ENCODE results near the gene ADIPOR2. TPM values are rescaled to one million over a fixed set of nuclear protein-coding genes. Genes with fewer than 3 reads are reported as not detected.

The ADIPOR2 gene
- total RNA-seq, 1 donor from 2014 or later: 22.7 TPM

GRCh38 chr12:1804545-1805332, 113.9 kb downstream of the ADIPOR2 start:
- H3K4me3 ChIP-seq (ENCODE audit: low read depth, low read length): no peak overlapping the region

GRCh38 chr12:1805441-1806081, 114.7 kb downstream of the ADIPOR2 start:
- TF ChIP-seq CTCF (IDR thresholded peaks at IDR 0.05; ENCODE audit: insufficient read depth, low read length, poor library complexity, severe bottlenecking): no peak
- no peaks in the 10 kb centered on the region for H3K27me3 ChIP-seq (ENCODE audit: control insufficient read depth, insufficient read depth, low read length)
- no peaks in the 10 kb centered on the region for H3K36me3 ChIP-seq (ENCODE audit: control insufficient read depth, insufficient read depth, low read length)
- DNase-seq (ENCODE audit: low read depth): no peak
- no peak overlapping the region for H3K4me3 ChIP-seq (ENCODE audit: low read depth, low read length)

More at GRCh38 chr12:1804545-1805332, 113.9 kb downstream of the ADIPOR2 start:
- Histone ChIP-seq H3K36me3 (ENCODE audit: control insufficient read depth, insufficient read depth, low read length) (no peaks in the 10 kb centered on the region), H3K27me3 (ENCODE audit: control insufficient read depth, insufficient read depth, low read length) (no peaks in the 10 kb centered on the region)
- peak; percentile 58 for DNase-seq (ENCODE audit: low read depth)
- no peak for TF ChIP-seq CTCF (IDR thresholded peaks at IDR 0.05; ENCODE audit: insufficient read depth, low read length, poor library complexity, severe bottlenecking)

- TF ChIP-seq CTCF (IDR thresholded peaks at IDR 0.05; ENCODE audit: insufficient read depth, low read length, poor library complexity, severe bottlenecking): no peak
- Histone ChIP-seq H3K36me3 (ENCODE audit: control insufficient read depth, insufficient read depth, low read length) (no peaks in the 10 kb centered on the region), H3K4me3 (ENCODE audit: low read depth, low read length) (no peak overlapping the region), H3K27me3 (ENCODE audit: control insufficient read depth, insufficient read depth, low read length) (peaks cover 3% of the 10 kb centered on the region)
- DNase-seq (ENCODE audit: low read depth): no peak
Observed at GRCh38 chr12:1806301-1807086, 115.6 kb downstream of the ADIPOR2 start.

- Histone ChIP-seq H3K4me3 (ENCODE audit: low read depth, low read length) (no peak overlapping the region), H3K27me3 (ENCODE audit: control insufficient read depth, insufficient read depth, low read length) (peaks cover 3% of the 10 kb centered on the region), H3K36me3 (ENCODE audit: control insufficient read depth, insufficient read depth, low read length) (no peaks in the 10 kb centered on the region)
- no peak for TF ChIP-seq CTCF (IDR thresholded peaks at IDR 0.05; ENCODE audit: insufficient read depth, low read length, poor library complexity, severe bottlenecking)
- no peak for DNase-seq (ENCODE audit: low read depth)
Observed at GRCh38 chr12:1807087-1807860, 116.4 kb downstream of the ADIPOR2 start.

- TF ChIP-seq CTCF (IDR thresholded peaks at IDR 0.05; ENCODE audit: insufficient read depth, low read length, poor library complexity, severe bottlenecking): no peak
- Histone ChIP-seq H3K27me3 (ENCODE audit: control insufficient read depth, insufficient read depth, low read length) (peaks cover 3% of the 10 kb centered on the region), H3K36me3 (ENCODE audit: control insufficient read depth, insufficient read depth, low read length) (no peaks in the 10 kb centered on the region), H3K4me3 (ENCODE audit: low read depth, low read length) (no peak overlapping the region)
- no peak for DNase-seq (ENCODE audit: low read depth)
Observed at GRCh38 chr12:1808036-1808797, 117.3 kb downstream of the ADIPOR2 start.
